K562 (cell line): ENCODE measurements around the gene LRP2.

Source experiments
- TF ChIP-seq, protein P1 (sequence below): fragments of 150-350 bp; IDR thresholded peaks from 2 replicates; pipeline ENCODE4 v1.6.1; 2014; ENCODE audit warnings: low read depth, mild to moderate bottlenecking, low read length, borderline replicate concordance
- TF ChIP-seq, protein P2 (sequence below), 2 experiments: fragments of 450-650 bp in 1 of 2; sonication (generic) in 1 of 2; formaldehyde crosslinking in 1 of 2; IDR thresholded peaks in 1 of 2; conservative IDR thresholded peaks in 1 of 2; 2 replicates each; pipeline versions ENCODE4 v1.6.1 to v1.8.1; 2016 to 2023; ENCODE audit warnings: mild to moderate bottlenecking in 2 of 2, moderate library complexity in 2 of 2, inconsistent platforms in 1 of 2, missing genetic modification reagents in 1 of 2

DNA sequence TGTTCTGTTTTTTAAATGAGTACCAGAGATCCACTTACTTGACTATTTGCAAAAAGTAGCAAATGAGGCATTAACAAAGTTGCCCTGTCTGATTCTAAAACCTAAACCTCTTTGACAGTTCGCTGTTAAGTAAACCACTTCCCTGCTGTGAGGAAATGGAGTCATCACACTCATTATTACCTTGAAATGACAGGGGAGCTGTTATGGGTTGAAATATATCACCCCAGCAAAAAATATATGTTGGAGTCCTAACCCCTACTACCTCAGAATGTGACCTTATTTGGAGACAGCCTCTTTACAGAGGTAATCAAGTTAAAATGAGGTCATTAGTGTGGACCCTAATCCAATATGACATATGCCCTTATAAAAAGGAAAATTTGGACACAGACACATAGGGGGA lies 256.9 kb downstream of the LRP2 start:
- TF ChIP-seq, protein P1, sequence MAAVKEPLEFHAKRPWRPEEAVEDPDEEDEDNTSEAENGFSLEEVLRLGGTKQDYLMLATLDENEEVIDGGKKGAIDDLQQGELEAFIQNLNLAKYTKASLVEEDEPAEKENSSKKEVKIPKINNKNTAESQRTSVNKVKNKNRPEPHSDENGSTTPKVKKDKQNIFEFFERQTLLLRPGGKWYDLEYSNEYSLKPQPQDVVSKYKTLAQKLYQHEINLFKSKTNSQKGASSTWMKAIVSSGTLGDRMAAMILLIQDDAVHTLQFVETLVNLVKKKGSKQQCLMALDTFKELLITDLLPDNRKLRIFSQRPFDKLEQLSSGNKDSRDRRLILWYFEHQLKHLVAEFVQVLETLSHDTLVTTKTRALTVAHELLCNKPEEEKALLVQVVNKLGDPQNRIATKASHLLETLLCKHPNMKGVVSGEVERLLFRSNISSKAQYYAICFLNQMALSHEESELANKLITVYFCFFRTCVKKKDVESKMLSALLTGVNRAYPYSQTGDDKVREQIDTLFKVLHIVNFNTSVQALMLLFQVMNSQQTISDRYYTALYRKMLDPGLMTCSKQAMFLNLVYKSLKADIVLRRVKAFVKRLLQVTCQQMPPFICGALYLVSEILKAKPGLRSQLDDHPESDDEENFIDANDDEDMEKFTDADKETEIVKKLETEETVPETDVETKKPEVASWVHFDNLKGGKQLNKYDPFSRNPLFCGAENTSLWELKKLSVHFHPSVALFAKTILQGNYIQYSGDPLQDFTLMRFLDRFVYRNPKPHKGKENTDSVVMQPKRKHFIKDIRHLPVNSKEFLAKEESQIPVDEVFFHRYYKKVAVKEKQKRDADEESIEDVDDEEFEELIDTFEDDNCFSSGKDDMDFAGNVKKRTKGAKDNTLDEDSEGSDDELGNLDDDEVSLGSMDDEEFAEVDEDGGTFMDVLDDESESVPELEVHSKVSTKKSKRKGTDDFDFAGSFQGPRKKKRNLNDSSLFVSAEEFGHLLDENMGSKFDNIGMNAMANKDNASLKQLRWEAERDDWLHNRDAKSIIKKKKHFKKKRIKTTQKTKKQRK = no peak
- TF ChIP-seq, protein P2, sequence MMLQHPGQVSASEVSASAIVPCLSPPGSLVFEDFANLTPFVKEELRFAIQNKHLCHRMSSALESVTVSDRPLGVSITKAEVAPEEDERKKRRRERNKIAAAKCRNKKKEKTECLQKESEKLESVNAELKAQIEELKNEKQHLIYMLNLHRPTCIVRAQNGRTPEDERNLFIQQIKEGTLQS (IDR thresholded peaks at IDR 0.05) = no peak
- TF ChIP-seq, protein P2 (CRISPR knock-in tag; conservative IDR thresholded peaks at IDR 0.05) = no peak
